Measurements from ENCODE around the gene PDE8A.

GRCh38 chr15:84940399-84940798 is 41.3 kb upstream of the PDE8A start:
- TF ChIP-seq, protein P1, sequence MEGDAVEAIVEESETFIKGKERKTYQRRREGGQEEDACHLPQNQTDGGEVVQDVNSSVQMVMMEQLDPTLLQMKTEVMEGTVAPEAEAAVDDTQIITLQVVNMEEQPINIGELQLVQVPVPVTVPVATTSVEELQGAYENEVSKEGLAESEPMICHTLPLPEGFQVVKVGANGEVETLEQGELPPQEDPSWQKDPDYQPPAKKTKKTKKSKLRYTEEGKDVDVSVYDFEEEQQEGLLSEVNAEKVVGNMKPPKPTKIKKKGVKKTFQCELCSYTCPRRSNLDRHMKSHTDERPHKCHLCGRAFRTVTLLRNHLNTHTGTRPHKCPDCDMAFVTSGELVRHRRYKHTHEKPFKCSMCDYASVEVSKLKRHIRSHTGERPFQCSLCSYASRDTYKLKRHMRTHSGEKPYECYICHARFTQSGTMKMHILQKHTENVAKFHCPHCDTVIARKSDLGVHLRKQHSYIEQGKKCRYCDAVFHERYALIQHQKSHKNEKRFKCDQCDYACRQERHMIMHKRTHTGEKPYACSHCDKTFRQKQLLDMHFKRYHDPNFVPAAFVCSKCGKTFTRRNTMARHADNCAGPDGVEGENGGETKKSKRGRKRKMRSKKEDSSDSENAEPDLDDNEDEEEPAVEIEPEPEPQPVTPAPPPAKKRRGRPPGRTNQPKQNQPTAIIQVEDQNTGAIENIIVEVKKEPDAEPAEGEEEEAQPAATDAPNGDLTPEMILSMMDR (IDR thresholded peaks at IDR 0.05) = no peak
- no peak for TF ChIP-seq EZH2 (IDR thresholded peaks at IDR 0.05; ENCODE audit: borderline replicate concordance, insufficient read depth, low read depth, low read length, poor library complexity, severe bottlenecking)

All from B cell (primary cell).